A673 (cell line): ENCODE results near the gene METTL25B. TPM values are rescaled to one million over a fixed set of nuclear protein-coding genes. Genes with fewer than 3 reads are reported as not detected.
A peak's percentile ranks its signal among the peaks of the same experiment; 100 is the strongest.

Experiments
- BruUV-seq: library from RNA; stranded (reverse); fragments of 400-500 nt; replicated peaks from 2 replicates; lab custom pipeline; 2021; lab: Mats Ljungman, UMichigan
- CTCF ChIA-PET: fragments of 300-600 bp; sonication (Branson Sonifier 250); formaldehyde crosslinking; loops from one replicate; lab custom pipeline; 2022; ENCODE audit warnings: antibody characterized with exemption; lab: Charles Lee
- POLR2A ChIA-PET: fragments of 300-600 bp; sonication (Branson Sonifier 250); formaldehyde crosslinking; loops from one replicate; lab custom pipeline; 2022; ENCODE audit warnings: antibody characterized with exemption; ENCODE audit not compliant: low non-redundant PET; lab: Charles Lee
- DNase-seq: peaks from one replicate; pipeline ENCODE4 v3.0.0-alpha.2; 2015; ENCODE audit warnings: low spot score
- H3K27ac ChIP-seq: fragments of 200-600 bp; sonication (generic); 2 replicates; pipeline ENCODE4 v1.5.1; 2016; ENCODE audit warnings: mixed run types, low read depth, mild to moderate bottlenecking, mixed read lengths, antibody characterized with exemption, low read length; ENCODE audit not compliant: poor library complexity, severe bottlenecking
- H3K27me3 ChIP-seq: fragments of 200-600 bp; sonication (generic); replicated peaks from 2 replicates; pipeline ENCODE4 v1.6.1; 2017; ENCODE audit warnings: mixed run types, low read depth, mild to moderate bottlenecking, mixed read lengths, antibody characterized with exemption, low read length; ENCODE audit not compliant: insufficient read depth, poor library complexity
- H3K36me3 ChIP-seq: fragments of 200-600 bp; sonication (generic); 2 replicates; pipeline ENCODE4 v1.6.1; 2016; ENCODE audit warnings: mixed run types, mild to moderate bottlenecking, mixed read lengths, antibody characterized with exemption, low read length; ENCODE audit not compliant: insufficient read depth, poor library complexity, severe bottlenecking
- H3K4me1 ChIP-seq: fragments of 200-600 bp; sonication (generic); 2 replicates; pipeline ENCODE4 v1.6.1; 2017; ENCODE audit warnings: mixed run types, mild to moderate bottlenecking, mixed read lengths, antibody characterized with exemption, low read length; ENCODE audit not compliant: insufficient read depth, poor library complexity, severe bottlenecking
- H3K4me3 ChIP-seq: fragments of 200-600 bp; sonication (generic); 2 replicates; pipeline ENCODE4 v1.5.1; 2016; ENCODE audit warnings: low read depth, mixed run types, mild to moderate bottlenecking, mixed read lengths, low read length; ENCODE audit not compliant: poor library complexity, severe bottlenecking
- H3K9me3 ChIP-seq: fragments of 200-600 bp; sonication (generic); 2 replicates; pipeline ENCODE4 v1.6.1; 2016; ENCODE audit warnings: mixed run types, low read depth, mild to moderate bottlenecking, mixed read lengths, antibody characterized with exemption, low read length; ENCODE audit not compliant: poor library complexity, severe bottlenecking
- EZH2 ChIP-seq: fragments of 200-600 bp; sonication (generic); IDR thresholded peaks from 2 replicates; pipeline ENCODE4 v1.6.1; 2017; ENCODE audit warnings: borderline replicate concordance, low read depth, mild to moderate bottlenecking, mixed read lengths, antibody characterized with exemption, low read length; ENCODE audit not compliant: poor library complexity, severe bottlenecking
- intact Hi-C: fragments of 100-400 bp; cut with micrococcal nuclease; formaldehyde crosslinking; loops from one replicate; pipeline ENCODE4 v1.10.0; 2022; ENCODE audit not compliant: unreplicated experiment
- total RNA-seq: library from RNA; stranded (reverse); gene quantifications from 2 replicates; pipeline ENCODE4 v1.2.3, GENCODE V29; 2021
- TF ChIP-seq, protein P1 (sequence below): fragments of 300-800, 200-600 bp; sonication (generic); conservative IDR thresholded peaks from 2 replicates; pipeline ENCODE4 v1.5.1; 2017; ENCODE audit warnings: low read depth, mild to moderate bottlenecking, antibody characterized with exemption, low read length, moderate library complexity, mixed read lengths

Gene METTL25B
- total RNA-seq, 1 experiment from 2014 or later, result 20.2 TPM

DNA sequence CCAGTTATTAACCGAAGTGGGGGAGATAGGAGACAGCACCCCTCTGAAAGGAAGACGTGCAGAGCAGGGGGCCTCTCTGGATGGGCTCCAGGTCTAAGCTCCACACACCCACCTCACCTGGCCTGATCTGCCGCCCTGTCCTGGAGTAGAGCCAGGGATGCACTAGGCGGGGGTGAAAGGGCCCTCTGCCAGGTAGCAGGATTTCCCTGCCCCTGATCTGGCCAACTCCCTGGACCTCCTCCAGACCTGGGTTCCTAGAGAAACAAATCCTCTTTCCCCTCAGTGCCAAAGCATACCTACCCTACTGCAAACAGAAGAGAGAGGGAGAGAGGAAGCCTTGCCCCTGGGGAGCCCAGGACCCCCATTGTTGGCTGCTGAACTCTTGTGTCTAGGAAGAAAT lies 24.9 kb upstream of the METTL25B start:
- BruUV-seq, result no TSS peak
- TF ChIP-seq, protein P1, sequence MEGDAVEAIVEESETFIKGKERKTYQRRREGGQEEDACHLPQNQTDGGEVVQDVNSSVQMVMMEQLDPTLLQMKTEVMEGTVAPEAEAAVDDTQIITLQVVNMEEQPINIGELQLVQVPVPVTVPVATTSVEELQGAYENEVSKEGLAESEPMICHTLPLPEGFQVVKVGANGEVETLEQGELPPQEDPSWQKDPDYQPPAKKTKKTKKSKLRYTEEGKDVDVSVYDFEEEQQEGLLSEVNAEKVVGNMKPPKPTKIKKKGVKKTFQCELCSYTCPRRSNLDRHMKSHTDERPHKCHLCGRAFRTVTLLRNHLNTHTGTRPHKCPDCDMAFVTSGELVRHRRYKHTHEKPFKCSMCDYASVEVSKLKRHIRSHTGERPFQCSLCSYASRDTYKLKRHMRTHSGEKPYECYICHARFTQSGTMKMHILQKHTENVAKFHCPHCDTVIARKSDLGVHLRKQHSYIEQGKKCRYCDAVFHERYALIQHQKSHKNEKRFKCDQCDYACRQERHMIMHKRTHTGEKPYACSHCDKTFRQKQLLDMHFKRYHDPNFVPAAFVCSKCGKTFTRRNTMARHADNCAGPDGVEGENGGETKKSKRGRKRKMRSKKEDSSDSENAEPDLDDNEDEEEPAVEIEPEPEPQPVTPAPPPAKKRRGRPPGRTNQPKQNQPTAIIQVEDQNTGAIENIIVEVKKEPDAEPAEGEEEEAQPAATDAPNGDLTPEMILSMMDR, result no peak
- TF ChIP-seq EZH2, result no peak
- H3K4me1 ChIP-seq, result peaks cover 34% of the 10 kb centered on the region
- no peaks in the 10 kb centered on the region for H3K9me3 ChIP-seq
- ChIA-PET CTCF (interaction anchor here (0.9 to 3.8 kb wide), 3 partner anchors 14 to 156 kb away, joined by 5 to 34 read pairs (median 7); no protein-coding TSS in a partner anchor), POLR2A (no interaction called here)
- intact Hi-C loops, result no loop called here
- H3K27me3 ChIP-seq, result peaks cover 5% of the 10 kb centered on the region
- DNase-seq, result no peak
- no peaks in the 10 kb centered on the region for H3K36me3 ChIP-seq
- H3K4me3 ChIP-seq, result no peak overlapping the region
- no peak overlapping the region for H3K27ac ChIP-seq

DNA sequence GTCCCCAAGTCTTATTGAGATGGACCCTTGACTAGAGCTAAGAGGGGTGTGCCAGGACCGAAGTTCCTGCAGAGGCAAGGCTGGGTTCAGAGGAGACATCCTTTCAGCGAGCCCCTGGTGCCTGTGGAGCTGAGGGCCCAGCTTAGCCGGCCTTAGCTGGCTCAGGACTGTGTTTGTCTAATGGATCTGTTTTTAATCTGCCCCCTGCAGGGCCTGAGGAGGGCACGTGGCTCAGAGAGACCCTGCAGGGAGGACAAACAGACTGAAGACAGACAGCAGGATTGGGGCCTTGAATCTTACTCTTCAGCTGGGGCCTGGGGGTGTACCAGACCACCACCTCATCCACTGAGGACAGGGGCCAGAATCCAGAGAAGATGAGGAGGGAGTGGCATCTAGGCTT lies 24.5 kb upstream of the METTL25B start:
- Histone ChIP-seq H3K4me1 (peaks cover 34% of the 10 kb centered on the region), H3K36me3 (no peaks in the 10 kb centered on the region), H3K27me3 (peaks cover 5% of the 10 kb centered on the region), H3K4me3 (no peak overlapping the region), H3K27ac (no peak overlapping the region), H3K9me3 (no peaks in the 10 kb centered on the region)
- DNase-seq, result peak; percentile 73
- no TSS peak for BruUV-seq
- CTCF ChIA-PET, result interaction anchor here (0.9 to 3.8 kb wide), 3 partner anchors 14 to 156 kb away, joined by 5 to 34 read pairs (median 7); no protein-coding TSS in a partner anchor
- intact Hi-C loops, result no loop called here
- TF ChIP-seq, protein P1, result no peak
- no peak for TF ChIP-seq EZH2
- POLR2A ChIA-PET, result no interaction called here

DNA sequence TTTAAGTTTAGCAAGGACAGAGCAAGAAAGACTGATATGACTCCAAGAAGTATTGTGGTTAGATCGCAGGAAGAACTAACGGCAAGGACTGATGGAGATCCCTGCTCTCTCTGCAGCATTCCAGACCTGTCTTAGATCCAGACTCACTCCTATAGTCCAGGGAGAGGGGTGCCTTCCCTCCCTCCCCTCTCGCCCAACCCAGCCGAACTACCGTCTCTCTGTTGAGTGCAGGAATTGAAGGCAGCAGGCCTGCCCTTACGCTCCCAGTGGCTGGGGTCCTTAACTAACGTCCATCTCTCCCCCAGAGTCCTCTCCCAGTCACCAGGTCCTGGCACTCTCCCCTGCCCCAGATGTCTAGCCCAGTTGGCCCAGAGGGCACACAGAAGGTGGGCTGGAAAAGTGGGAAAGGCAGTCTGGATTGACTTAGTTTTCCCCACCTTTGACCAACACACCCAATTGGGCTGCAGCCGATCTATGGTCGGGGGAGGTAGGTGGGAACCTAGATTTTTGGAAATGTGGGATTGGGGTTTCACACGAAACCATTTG lies 24.0 kb upstream of the METTL25B start:
- BruUV-seq, result no TSS peak
- no peaks in the 10 kb centered on the region for H3K9me3 ChIP-seq
- H3K4me1 ChIP-seq, result peaks cover 34% of the 10 kb centered on the region
- H3K4me3 ChIP-seq, result no peak overlapping the region
- intact Hi-C loops, result no loop called here
- TF ChIP-seq, protein P1, result no peak
- no peak for TF ChIP-seq EZH2
- CTCF ChIA-PET, result interaction anchor here (1.2 to 3.8 kb wide), 2 partner anchors 15 to 156 kb away, joined by 5 to 34 read pairs; no protein-coding TSS in a partner anchor
- peaks cover 5% of the 10 kb centered on the region for H3K27me3 ChIP-seq
- POLR2A ChIA-PET, result no interaction called here
- no peak overlapping the region for H3K27ac ChIP-seq
- no peak for DNase-seq
- no peaks in the 10 kb centered on the region for H3K36me3 ChIP-seq
